GM21367 (cell line): Measurements from ENCODE around the gene CCDC34.
"Not testable (repeated sequence)": the region's sequence is repeated elsewhere in the genome, so short reads cannot be mapped to it uniquely, and the experiment has no call there.

Experiments used
- ATAC-seq: cut with Tn5 transposase; IDR thresholded peaks from one replicate; pipeline ENCODE4 v1.9.1; 2021; ENCODE audit not compliant: unreplicated experiment

CCDC34 gene

DNA sequence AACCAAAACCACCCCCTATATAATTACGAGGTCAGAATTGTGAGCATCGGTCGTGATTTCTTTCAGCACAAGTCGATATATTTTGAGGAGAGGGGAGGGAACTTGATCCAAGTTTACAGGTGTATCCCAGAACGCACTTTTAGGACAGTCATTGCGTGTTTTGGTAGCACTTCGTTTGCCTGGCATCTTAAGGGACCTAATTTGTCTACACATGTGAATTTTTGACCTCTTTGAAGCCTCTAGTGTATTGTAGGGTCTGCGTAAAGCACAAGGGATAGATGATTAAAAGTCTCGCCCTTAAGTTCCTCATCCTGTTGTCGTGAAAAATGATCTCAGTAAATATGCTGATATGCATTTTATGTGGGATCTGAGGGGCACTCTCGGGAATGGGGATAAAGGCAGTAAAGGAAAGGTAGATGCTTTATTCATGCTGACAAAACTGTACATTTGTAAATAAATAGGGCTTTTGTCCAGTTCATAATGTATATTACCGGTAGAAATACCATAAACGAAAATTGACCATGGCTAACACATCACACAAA is 632 bp upstream of the CCDC34 start:
- ATAC-seq: no peak

DNA sequence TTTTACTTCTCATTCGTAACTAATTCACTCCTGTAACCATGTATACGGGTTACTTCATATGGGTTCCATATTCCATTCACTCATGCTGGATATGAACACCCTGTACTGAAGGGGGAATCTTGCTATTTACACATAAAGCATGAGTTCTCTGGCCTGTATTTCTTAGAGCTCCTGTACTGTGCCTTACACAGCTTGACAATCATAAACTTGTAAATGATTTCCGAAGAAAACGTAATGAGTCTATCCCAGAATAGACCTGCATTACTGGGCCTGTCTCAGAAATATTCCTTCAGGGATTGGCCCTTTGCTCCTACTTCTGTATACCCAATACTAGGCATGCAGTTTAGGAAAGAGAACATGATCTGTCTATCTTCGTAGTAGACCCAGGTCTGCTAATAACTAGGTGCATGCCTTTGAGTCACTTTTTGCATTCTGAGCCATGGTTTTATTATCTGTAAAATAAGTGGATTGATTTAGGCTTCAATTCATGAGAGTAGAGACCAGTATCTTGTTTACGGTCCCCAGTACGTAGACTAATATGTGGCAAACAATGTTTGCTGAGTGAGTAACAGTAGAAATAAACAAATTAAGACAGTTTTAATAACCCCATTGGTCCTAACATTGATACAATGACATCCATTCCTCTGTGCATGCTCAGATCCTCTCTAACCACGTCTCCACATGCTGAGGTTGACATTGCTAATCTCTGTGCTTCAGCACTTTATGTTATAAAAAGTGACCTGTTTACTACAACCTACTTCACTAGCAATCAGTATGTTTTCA is 1.2 kb downstream of the CCDC34 start:
- ATAC-seq: no peak

DNA sequence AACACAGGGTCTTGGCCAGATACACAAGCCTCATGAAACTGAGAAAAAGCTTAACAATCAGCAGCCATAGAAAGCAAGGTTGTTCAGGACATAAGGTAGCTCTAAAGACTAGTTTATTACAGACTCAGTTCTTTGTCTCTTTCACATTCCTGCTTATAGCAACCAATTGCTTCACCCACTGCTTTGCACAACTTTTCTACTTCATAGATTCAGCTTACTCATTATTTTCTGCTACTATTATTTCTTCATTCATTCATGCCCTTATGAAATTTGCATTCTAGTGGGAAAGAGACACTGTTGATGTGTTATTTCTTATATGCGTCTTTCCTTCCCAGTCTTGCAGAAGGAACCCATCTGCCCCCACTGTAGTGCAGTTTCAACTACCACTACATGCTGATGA is 4.7 kb downstream of the CCDC34 start:
- no peak for ATAC-seq

DNA sequence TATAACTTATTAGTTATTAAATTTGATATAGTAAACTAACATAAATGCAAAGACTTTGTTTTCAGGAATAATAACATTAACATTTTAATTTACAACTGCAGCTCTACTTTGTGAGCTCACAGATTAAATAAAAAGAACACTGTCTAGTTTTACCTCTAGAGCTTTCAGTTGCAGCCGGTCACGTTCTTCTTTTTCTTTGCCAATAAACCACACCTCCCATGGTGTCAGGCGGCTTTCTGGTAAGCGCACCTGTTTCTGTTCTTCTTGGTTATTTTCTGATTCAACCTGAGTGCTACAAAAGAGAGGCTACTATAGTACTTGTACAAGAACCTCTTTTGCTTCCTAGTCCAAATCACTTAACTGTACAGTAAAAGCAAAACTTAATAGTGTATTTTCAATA is 5.8 kb downstream of the CCDC34 start:
- ATAC-seq: no peak

DNA sequence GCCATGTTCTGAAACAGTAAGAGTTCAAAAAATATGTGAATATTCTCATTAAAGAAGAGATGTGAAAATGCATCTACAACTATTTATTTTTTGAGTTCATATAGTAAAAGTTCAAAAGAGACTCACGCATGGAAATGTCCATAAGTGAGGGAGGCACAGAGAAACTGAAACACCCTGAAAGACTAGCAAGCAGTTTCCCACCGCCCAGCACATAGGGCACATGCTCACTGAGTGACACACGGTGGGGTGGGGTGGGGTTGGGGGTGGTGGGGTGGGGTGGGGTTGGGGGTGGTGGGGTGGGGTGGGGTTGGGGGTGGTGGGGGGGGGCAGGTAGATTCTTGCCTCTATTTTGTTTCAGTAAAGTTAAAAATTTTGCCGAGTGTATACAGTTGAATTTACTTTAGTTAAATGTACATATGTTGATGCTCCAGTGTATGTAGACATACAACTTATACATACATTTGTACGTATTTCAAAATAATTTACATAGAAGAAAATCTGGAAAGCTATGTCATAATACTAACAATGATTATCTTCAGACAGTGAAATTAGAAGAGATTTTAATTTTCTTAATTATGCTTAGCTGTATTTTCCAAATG is 6.3 kb downstream of the CCDC34 start:
- no peak for ATAC-seq

DNA sequence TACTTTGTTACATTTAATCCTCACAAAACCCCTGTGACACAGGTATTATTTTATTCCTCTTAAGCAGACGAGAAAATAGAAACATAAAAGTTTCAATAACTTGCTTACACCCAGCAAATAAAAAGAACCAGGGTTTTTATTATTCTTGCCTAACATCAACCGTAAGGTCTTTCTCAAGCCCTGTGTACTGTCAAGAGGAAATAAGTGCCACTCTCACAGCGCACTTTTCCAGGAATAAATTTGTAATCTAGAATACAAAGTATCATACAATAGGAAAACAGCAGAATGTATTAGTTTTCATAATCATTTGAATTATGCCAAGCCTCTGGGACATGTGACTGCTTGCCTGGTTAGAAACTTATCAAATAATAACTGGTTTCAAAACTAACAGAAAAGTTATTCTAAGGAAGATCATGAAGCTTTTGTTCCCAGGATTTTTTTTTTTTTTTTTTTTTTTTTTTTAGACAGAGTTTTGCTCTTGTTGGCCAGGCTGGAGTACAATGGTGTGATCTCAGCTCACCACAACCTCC is 7.4 kb downstream of the CCDC34 start:
- no peak for ATAC-seq

DNA sequence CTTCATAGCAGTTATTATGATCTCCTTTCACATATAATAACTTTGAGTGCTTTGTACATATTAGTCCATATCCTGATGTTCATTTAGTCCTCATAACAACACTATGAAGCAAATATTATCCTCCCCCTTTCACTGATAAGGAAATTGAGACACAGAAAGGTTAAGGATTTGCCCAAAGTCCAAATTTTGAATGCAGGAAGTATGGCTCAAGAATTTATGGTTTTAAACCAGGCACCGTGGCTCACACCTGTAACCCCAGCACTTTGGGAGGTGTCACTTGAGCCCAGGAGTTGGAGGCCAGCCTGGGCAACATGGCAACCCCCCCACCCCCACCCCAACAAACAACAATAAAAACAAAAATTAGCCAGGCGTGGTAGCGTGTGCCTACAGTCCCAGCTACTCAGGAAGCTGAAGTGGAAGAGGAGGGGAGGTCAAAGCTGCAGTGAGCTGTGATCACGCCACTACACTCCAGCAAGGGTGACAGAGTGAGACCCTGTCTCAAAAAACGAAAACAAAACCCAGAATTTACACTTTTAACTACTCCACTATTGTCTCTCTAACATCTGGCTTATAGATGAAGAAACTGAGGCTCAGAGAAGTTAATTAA is 8.6 kb downstream of the CCDC34 start:
- no peak for ATAC-seq

DNA sequence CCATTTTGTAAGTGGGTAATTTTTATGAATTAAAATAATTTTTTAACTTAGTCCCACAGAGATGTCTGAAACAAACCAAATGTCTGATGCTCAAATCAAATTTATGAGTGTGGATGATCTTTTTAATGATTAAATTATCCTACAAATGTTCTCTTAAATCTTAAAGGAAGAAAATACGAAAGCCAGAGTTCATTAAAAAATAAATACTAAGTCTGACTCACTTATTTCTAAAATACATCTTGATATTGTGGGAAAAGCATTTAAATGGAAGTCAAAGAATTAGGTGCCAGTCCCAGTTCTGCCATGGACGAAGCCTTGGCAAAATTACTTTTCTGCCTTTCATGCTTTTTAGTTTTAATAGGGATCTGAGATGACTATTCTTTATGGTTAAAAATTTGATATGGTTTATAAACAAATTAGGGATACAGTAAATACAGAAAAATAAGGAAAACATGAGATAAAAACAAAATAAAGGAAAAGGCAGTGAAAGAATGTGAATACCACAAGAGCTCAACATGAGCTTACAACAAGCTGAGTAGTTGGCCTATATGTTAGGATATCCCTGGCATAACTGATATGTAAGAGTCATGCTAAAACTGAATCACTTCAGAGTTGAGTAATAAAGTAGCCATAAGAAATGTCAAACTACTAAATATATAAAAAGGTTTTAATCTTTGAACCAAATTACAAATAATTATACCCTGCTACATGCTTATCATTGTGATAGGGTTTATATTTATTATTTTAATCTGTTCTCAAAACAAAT is 9.2 kb downstream of the CCDC34 start:
- ATAC-seq: no peak

DNA sequence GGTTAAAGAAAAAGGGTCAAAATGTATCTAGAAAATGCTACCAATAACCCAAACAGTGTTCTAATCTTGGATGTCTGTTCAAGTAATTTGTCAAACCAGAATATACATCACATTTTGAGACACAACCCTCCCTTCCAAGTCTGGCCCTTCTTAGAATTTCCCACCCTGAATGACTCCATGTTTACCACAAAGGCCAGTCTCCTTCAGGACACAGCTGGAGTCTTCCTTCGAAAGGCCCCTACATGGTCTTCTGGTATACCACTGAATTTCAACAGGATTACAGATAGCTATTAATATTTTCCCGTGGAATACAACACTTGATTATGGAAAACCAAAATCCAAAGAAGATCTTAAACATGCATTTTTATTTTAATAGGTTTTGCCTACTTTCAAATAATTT is 10.2 kb downstream of the CCDC34 start:
- ATAC-seq: no peak

DNA sequence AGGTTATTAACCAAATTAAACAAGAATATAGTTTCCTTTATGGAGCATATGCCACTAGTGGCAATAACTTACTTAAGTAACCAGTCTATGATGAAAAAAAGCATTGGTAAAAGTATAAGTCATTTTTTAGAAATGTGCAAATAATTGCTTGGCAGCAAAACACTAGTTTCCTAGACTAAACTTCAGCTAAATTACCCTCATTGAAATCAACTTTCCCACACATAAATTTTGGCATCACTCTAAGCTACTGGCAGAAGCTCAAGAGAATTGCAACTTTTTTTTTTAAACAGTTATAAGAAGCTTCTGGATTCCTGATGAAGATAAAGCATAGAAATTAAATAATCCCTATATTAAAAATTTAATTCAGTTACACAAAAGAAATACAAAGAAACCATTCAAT is 12.5 kb downstream of the CCDC34 start:
- no peak for ATAC-seq

DNA sequence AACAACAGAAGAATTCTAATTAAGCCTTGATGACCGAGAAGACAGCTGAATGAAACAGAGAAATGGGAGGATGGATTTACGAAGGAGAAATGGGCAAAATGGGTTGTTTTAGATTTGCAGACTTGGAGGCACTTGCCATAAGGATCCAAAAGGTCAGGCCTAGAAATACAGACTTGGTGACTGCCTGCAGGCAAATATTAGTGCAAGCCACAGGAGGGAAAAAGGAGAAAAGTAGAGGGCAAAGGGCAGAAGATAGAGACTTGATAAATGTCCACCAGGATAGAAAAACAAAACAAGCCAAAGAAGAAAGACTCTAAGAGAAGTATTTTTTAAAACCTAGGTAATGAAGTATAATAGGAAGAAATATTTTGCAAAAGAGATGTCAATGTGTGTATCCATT is 13.1 kb downstream of the CCDC34 start:
- ATAC-seq: no peak

DNA sequence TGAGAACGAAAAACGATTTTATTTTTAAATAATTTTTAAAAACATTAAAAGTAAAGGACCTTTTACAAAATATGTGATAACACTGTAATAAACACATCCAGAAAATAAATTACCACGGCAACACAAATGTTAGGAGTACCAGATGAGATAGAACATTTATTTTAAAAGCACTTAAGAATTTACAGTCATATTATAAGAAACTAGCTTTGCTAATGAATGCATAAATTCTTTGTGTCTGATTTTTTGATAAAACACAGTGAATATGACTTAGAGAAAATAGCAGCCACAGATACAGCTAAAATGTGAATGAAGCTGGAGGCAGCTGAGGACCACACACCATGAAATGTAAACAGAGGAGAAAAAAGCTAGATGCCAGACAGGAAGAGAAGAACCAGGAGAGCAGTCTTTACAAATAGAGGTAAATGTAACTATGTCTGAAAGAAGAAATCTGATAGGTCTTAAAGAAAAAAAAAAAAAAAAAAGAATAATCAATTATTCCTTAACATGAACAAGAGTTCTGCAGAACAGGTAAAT is 14.6 kb downstream of the CCDC34 start:
- ATAC-seq: no peak

DNA sequence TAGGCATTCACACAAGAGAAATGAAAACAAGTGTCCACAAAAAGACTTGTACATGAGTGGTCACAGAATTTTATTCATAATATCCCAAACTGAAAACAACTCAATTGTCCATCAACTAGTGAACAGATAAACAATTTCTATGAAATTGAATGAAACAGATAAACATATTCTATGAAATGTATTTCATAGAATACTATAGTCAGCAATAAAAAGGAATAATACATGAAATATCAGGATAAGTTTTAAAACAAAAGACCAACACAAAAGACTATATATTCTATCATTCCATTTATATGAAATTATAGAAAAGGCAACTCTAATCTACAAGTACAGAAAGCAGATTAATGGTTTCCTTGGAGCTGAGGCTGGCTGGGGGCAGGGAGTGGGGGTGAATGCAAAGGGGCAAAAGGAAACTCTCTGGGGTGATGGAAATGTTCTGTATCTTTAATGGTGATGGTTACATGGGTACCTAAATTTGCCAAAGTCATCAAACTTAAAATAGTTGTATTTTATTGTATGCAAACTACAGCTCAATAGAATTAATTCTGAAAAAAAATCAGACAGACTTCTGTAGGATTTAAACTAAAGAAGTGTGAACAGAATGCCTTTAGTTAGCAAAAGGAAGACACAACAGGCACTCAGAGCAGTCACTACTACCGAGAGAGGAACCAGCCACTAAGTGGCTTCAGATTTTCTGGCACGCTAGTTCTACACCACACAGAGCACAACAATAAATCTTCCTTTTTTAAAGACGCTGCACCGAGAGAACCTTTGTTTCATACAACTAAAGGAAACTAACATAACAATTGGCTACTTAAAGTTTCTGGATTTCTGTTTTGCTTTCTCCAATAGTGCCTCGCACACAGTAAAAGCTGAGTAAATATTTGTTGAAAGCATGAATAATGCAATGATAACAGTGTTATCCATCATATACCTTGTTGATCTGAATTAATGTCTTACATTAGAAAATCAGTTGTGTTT is 15.4 kb downstream of the CCDC34 start:
- ATAC-seq: no peak

DNA sequence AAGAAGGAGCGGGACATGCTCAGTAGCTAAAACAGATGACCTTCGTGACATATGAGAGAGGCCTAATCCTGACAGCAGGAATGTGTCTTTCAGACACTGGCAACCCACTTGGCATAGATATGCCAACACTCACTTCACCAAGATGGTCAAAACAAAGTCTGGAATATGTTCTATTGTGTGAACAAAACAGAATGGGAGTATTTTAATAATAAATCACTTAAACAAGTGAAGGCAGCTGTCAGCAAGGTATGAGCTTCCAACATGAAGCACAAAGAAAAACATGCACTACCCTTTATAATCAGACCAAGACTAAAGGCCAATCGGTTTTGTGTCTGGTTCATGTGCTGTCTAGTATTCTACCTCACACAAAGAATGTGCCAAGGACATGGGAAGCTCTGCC is 23.1 kb downstream of the CCDC34 start:
- no peak for ATAC-seq

DNA sequence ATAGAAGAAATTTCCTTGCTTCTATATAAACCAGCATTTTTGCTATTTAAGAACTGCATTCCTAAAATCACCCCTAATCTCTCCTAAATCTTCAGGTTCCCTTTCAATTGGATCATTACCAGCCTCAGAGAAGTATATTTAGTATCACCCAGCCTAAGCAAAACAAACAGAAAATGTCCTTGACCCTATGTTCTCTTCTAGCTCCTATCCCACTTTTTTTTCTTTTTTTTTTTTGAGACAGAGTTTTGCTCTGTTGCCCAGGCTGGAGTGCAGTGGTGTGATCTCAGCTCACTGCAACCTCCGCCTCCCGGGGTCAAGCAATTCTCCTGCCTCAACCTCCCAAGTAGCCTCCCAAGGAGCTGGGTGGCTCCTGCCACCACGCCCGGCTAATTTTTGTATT is 28.3 kb downstream of the CCDC34 start:
- ATAC-seq: not testable (repeated sequence)

DNA sequence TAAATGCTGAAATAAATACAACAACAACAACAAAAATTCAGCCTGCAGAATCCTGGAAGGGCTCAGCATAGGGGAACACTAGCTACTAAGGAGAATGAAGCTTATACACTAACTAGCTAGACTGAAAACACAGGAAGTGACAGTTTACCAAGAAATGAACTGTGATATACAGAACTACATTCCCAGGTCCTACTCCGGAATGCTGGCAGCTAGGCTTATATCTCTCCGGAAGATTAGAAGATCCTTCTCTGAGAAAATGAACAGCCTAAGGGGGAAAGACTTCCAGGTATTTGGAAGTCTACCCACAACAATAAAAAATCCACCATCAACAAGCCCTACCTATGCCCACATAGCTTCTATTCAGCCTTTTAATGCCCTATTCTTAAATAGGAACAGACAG is 31.0 kb downstream of the CCDC34 start:
- ATAC-seq: no peak

DNA sequence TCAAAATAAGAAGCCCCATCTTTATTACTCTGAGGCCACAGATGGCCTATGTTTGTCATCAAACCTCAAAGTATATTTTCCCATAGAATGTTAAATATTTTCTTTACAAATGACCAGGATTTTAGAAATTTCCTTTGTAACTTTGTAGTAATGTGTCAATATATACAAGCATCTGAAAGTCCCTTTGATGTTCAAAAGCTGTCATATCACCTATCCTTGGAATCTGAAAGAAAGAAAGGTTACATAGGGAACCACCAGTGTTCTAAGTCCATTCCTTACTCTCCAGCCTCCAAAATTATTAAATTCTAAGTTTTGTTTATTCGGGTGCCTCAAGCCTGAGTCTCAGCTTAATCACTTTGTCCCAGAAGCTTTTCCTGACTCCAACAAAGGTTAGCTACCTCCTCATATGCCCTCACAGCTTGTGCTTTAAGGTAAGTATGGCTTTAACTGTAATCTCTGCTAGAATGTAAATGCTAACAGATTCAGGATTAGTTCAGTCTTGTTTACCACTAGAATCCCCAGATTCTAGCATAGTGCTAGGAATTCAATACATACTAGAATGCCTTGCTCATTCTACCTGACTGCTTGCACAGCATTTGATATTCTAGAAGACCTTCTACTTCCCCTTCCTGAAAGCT is 32.3 kb downstream of the CCDC34 start:
- no peak for ATAC-seq

DNA sequence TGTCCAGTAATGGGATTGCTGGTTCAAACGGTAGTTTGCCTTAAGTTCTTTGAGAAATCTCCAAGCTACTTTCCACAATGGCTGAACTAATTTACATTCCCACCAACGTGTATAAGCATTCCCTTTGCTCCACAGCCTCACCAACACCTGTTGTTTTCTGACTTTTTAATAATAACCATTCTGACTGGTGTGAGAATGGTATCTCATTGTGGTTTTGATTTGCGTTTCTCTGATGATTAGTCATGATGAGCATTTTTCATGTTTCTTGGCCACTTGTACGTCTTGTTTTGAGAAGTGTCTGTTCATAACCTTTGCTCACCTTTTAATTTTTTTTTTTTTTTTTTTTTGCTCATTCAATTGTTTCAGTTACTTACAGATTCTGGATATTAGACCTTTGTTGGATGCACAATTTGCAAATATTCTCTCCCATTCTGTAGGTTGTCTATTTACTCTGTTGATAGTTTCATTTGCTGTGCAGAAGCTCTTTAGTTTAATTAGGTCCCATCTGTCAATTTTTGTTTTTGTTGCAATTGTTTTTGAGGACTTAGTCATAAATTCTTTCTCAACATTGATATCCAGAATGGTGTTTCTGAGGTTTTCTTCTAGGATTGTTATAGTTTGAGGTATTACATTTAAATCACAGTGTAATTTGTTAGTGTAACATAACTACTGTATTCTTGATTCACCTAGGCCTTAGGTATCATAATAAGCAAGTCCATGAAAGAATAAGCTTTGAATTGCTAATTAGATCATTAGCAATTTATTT is 33.0 kb downstream of the CCDC34 start:
- no peak for ATAC-seq

DNA sequence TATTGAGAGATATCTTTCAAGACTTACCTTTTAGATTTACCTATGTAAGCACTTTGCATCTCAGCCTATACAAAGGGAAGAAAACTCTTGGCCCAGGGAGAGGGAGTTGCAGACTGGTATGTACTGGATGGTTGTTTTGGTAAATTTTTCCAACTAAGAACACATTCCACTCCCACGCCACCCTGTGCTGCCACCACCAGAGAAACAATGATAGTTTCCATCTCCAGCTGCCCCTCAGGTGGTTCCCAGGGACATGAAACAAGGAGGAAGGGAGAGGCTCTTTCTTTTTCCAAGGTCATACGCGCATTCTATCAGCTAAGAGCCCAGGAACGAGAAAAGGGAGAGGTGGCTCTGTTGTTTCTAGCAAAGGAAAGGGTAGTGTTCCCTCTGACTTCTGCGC is 34.4 kb downstream of the CCDC34 start:
- no peak for ATAC-seq
